Astrocyte (in vitro differentiated cells and primary cell): ENCODE data around the gene ICOS. TPM values are rescaled to one million over a fixed set of nuclear protein-coding genes. Genes with fewer than 3 reads are reported as not detected.

Experiments used
- DNase-seq: peaks from one replicate; pipeline ENCODE4 v3.0.0-alpha.2; 2010; ENCODE audit warnings: low read depth
- FAIRE-seq: peaks from 2 replicates; lab custom pipeline; 2011; peaks lifted over from hg19 to GRCh38; lab: Jason Lieb, UNC
- H2AFZ ChIP-seq: 2 replicates; pipeline ENCODE4 v1.6.0; 2012; ENCODE audit warnings: low read depth, low read length, inconsistent platforms
- H3K27ac ChIP-seq: 2 replicates; pipeline ENCODE4 v1.5.1; 2011; ENCODE audit warnings: low read depth, low read length, inconsistent platforms
- H3K27me3 ChIP-seq: 2 replicates; pipeline ENCODE4 v1.6.0; 2011; ENCODE audit warnings: low read length, inconsistent platforms; ENCODE audit not compliant: insufficient read depth
- H3K36me3 ChIP-seq: 2 replicates; pipeline ENCODE4 v1.5.1; 2011; ENCODE audit warnings: low read length, inconsistent platforms; ENCODE audit not compliant: insufficient read depth
- H3K4me1 ChIP-seq: 2 replicates; pipeline ENCODE4 v1.5.1; 2011; ENCODE audit warnings: low read length, inconsistent platforms; ENCODE audit not compliant: insufficient read depth
- H3K4me2 ChIP-seq: 2 replicates; pipeline ENCODE4 v1.6.0; 2012; ENCODE audit warnings: low read length, inconsistent platforms
- H3K4me3 ChIP-seq: 2 replicates; pipeline ENCODE4 v1.5.1; 2011; ENCODE audit warnings: low read depth, mild to moderate bottlenecking, low read length, inconsistent platforms; ENCODE audit not compliant: insufficient read depth
- H3K79me2 ChIP-seq: 2 replicates; pipeline ENCODE4 v1.6.0; 2012; ENCODE audit warnings: mild to moderate bottlenecking, low read length, inconsistent platforms; ENCODE audit not compliant: insufficient read depth
- H3K9ac ChIP-seq: 2 replicates; pipeline ENCODE4 v1.6.0; 2012; ENCODE audit warnings: mild to moderate bottlenecking, low read length, inconsistent platforms
- H3K9me3 ChIP-seq: 2 replicates; pipeline ENCODE4 v1.5.1; 2012; ENCODE audit warnings: low read depth, mild to moderate bottlenecking, low read length, inconsistent platforms; ENCODE audit not compliant: insufficient read depth
- H4K20me1 ChIP-seq: 2 replicates; pipeline ENCODE4 v1.6.0; 2012; ENCODE audit warnings: low read length, inconsistent platforms; ENCODE audit not compliant: insufficient read depth
- H3K27ac Mint-ChIP-seq: one replicate; pipeline ENCODE4 v1.8.0; 2021; ENCODE audit warnings: mild to moderate bottlenecking, mixed read lengths; ENCODE audit not compliant: unreplicated experiment
- H3K27me3 Mint-ChIP-seq: one replicate; pipeline ENCODE4 v1.8.0; 2021; ENCODE audit warnings: low read depth, mixed read lengths; ENCODE audit not compliant: unreplicated experiment
- H3K36me3 Mint-ChIP-seq: one replicate; pipeline ENCODE4 v1.8.0; 2021; ENCODE audit warnings: low read depth, mixed read lengths; ENCODE audit not compliant: unreplicated experiment
- H3K4me1 Mint-ChIP-seq: one replicate; pipeline ENCODE4 v1.8.0; 2021; ENCODE audit warnings: low read depth, mixed read lengths; ENCODE audit not compliant: unreplicated experiment
- H3K4me3 Mint-ChIP-seq: one replicate; pipeline ENCODE4 v1.8.0; 2021; ENCODE audit warnings: mild to moderate bottlenecking, moderate library complexity, mixed read lengths; ENCODE audit not compliant: unreplicated experiment
- H3K9me3 Mint-ChIP-seq: one replicate; pipeline ENCODE4 v1.8.0; 2021; ENCODE audit warnings: mild to moderate bottlenecking, mixed read lengths; ENCODE audit not compliant: unreplicated experiment
- CTCF ChIP-seq: IDR thresholded peaks from 2 replicates; pipeline ENCODE4 v1.5.1; 2011; ENCODE audit warnings: low read depth, mild to moderate bottlenecking, inconsistent platforms, low read length, moderate library complexity; ENCODE audit not compliant: insufficient read depth
- EZH2 ChIP-seq: IDR thresholded peaks from 2 replicates; pipeline ENCODE4 v1.6.1; 2012; ENCODE audit warnings: mild to moderate bottlenecking, low read length, inconsistent platforms; ENCODE audit not compliant: insufficient read depth
- total RNA-seq: library from RNA; stranded (reverse); gene quantifications from 2 replicates; pipeline ENCODE4 v1.2.1, GENCODE V29; 2021

ICOS gene
- total RNA-seq, 1 donor from 2014 or later = not detected

GRCh38 chr2:203949228-203949627 is 12.7 kb downstream of the ICOS start:
- H3K27ac Mint-ChIP-seq = no peak overlapping the region
- Histone ChIP-seq H3K36me3 (no peaks in the 10 kb centered on the region), H3K79me2 (no peaks in the 10 kb centered on the region), H3K9ac (no peak overlapping the region), H4K20me1 (no peaks in the 10 kb centered on the region), H3K9me3 (no peaks in the 10 kb centered on the region), H3K4me3 (no peak overlapping the region), H3K4me1 (peaks cover 5% of the 10 kb centered on the region), H3K27ac (no peak overlapping the region), H2AFZ (no peak overlapping the region), H3K27me3 (no peaks in the 10 kb centered on the region), H3K4me2 (peak overlapping the region; percentile 41)
- DNase-seq = peak; percentile 40
- FAIRE-seq = no peak
- peaks cover 2% of the 10 kb centered on the region for H3K27me3 Mint-ChIP-seq
- TF ChIP-seq EZH2 (no peak), CTCF (no peak)
- H3K36me3 Mint-ChIP-seq = no peaks in the 10 kb centered on the region
- H3K9me3 Mint-ChIP-seq = peaks cover 3% of the 10 kb centered on the region
- peaks cover 11% of the 10 kb centered on the region for H3K4me1 Mint-ChIP-seq
- no peak overlapping the region for H3K4me3 Mint-ChIP-seq

DNA sequence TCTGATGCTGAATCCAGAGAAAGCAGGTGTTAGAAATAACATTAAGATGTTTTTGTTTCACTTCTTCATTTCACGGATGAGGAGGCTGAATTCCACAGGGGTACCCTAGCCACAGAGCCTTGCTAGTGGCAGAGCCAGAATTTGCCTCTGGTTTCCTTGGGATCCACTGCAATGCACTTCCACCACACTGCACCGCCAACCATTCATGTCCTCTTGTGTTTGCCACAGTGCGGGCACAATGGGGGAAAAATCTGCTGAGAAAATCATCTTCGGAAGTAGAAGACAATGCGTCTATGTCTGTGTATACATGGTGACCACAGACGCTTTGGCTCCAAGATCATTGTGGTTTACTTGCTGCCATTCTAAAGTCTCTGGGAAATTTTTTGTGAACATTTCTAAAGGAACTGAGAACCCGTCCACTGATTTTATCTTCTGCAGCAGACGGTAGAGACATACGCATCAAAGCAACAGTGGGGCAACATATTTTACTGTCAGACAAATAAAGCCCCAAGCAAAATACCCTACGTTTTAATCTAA is 14.9 kb downstream of the ICOS start:
- FAIRE-seq (no peak), DNase-seq (no peak)
- no peaks in the 10 kb centered on the region for H3K36me3 Mint-ChIP-seq
- peaks cover 5% of the 10 kb centered on the region for H3K4me1 ChIP-seq
- H3K9me3 ChIP-seq = no peaks in the 10 kb centered on the region
- H4K20me1 ChIP-seq = no peaks in the 10 kb centered on the region
- no peak overlapping the region for H3K27ac ChIP-seq
- peak overlapping the region; percentile 49 for H3K27ac Mint-ChIP-seq
- no peaks in the 10 kb centered on the region for H3K27me3 ChIP-seq
- peaks cover 11% of the 10 kb centered on the region for H3K4me1 Mint-ChIP-seq
- H3K9me3 Mint-ChIP-seq = no peaks in the 10 kb centered on the region
- no peaks in the 10 kb centered on the region for H3K36me3 ChIP-seq
- H3K4me3 Mint-ChIP-seq = no peak overlapping the region
- H3K4me2 ChIP-seq = no peak overlapping the region
- H2AFZ ChIP-seq = no peak overlapping the region
- no peaks in the 10 kb centered on the region for H3K79me2 ChIP-seq
- H3K4me3 ChIP-seq = no peak overlapping the region
- no peak overlapping the region for H3K9ac ChIP-seq
- no peak for TF ChIP-seq EZH2
- no peak for TF ChIP-seq CTCF
- H3K27me3 Mint-ChIP-seq = peaks cover 2% of the 10 kb centered on the region

GRCh38 chr2:203959265-203959664 is 22.7 kb downstream of the ICOS start:
- no peak overlapping the region for H3K9ac ChIP-seq
- no peaks in the 10 kb centered on the region for H3K9me3 ChIP-seq
- H3K79me2 ChIP-seq = no peaks in the 10 kb centered on the region
- Mint-ChIP-seq H3K4me3 (no peak overlapping the region), H3K36me3 (no peaks in the 10 kb centered on the region), H3K9me3 (no peaks in the 10 kb centered on the region), H3K27ac (no peak overlapping the region), H3K27me3 (peaks cover 12% of the 10 kb centered on the region), H3K4me1 (no peaks in the 10 kb centered on the region)
- H3K4me2 ChIP-seq = no peak overlapping the region
- no peak for FAIRE-seq
- H3K27ac ChIP-seq = no peak overlapping the region
- no peaks in the 10 kb centered on the region for H3K4me1 ChIP-seq
- no peaks in the 10 kb centered on the region for H3K36me3 ChIP-seq
- TF ChIP-seq CTCF (no peak), EZH2 (no peak)
- H4K20me1 ChIP-seq = no peaks in the 10 kb centered on the region
- no peak for DNase-seq
- no peaks in the 10 kb centered on the region for H3K27me3 ChIP-seq
- no peak overlapping the region for H3K4me3 ChIP-seq
- no peak overlapping the region for H2AFZ ChIP-seq
